A549 treated with CpdA at 1 μM for 4 hours (cell line): Measurements from ENCODE around the gene C3orf22. TPM values are rescaled to one million over a fixed set of nuclear protein-coding genes. Genes with fewer than 3 reads are reported as not detected.

ENCODE experiments used
- total RNA-seq: library from RNA; stranded (reverse); fragments of 200-300 nt; extraction: Qiagen RNA extraction; gene quantifications from 5 replicates; pipeline ENCODE4 v1.2.3, GENCODE V29; 2022; ENCODE audit warnings: low read depth

The C3orf22 gene
- total RNA-seq: not detected in 5 replicates

GRCh38 chr3:126558336-126559071 lies at the start of gene C3orf22:
Gene C3orf22, minus strand, starts transcription at chr3:126558932. Its CDS starts 5,542 bp downstream, at chr3:126553390.

GRCh38 chr3:126523745-126524428 lies 34.8 kb downstream of the C3orf22 start, which contains the start of gene CHST13:
Gene CHST13, plus strand, starts transcription at chr3:126524155. Its CDS starts 178 bp downstream, at chr3:126524333.

GRCh38 chr3:126517291-126517951 lies 41.3 kb downstream of the C3orf22 start, which contains the start of gene UROC1:
Gene UROC1, minus strand, starts transcription at chr3:126517773. Its CDS starts 54 bp downstream, at chr3:126517719.

Other genes with a start within 250 kb of the C3orf22 start
- 0.02 to 0.12 TPM (median 0.07 TPM) in 4 of 5 replicates, not detected in the other for gene KLF15, start 201.5 kb downstream of the C3orf22 start, total RNA-seq
- not detected in 5 replicates for gene CFAP100, start 164.0 kb downstream of the C3orf22 start, total RNA-seq
- 6.6 to 9.0 TPM (median 7.8 TPM) in 5 replicates for gene ZXDC, start 83.0 kb downstream of the C3orf22 start, total RNA-seq
- gene UROC1, start 41.2 kb downstream of the C3orf22 start, total RNA-seq: not detected in 5 replicates
- gene CHST13, start 34.8 kb downstream of the C3orf22 start, total RNA-seq: 0.36 to 1.1 TPM (median 0.98 TPM) in 5 replicates
- gene TXNRD3, start 96.2 kb upstream of the C3orf22 start, total RNA-seq: 5.0 to 8.7 TPM (median 6.9 TPM) in 5 replicates
- gene CHCHD6, start 145.3 kb upstream of the C3orf22 start, total RNA-seq: 16.2 to 19.6 TPM (median 18.1 TPM) in 5 replicates